Nephron (organoid): ENCODE data around the gene ADCY1.

ENCODE experiments used
- H3K27ac Mint-ChIP-seq, 3 experiments: 2 replicates each; pipeline ENCODE4 v1.8.0; 2020; ENCODE audit warnings: mixed read lengths in 3 of 3, mild to moderate bottlenecking in 2 of 3, moderate library complexity in 1 of 3
- H3K27me3 Mint-ChIP-seq: 2 replicates; pipeline ENCODE4 v1.8.0; 2021; ENCODE audit warnings: low read depth, mild to moderate bottlenecking, moderate library complexity, mixed read lengths
- H3K36me3 Mint-ChIP-seq: 2 replicates; pipeline ENCODE4 v1.8.0; 2020; ENCODE audit warnings: low read depth, mixed read lengths
- H3K4me1 Mint-ChIP-seq: 2 replicates; pipeline ENCODE4 v1.8.0; 2020; ENCODE audit warnings: mixed read lengths
- H3K4me3 Mint-ChIP-seq, 3 experiments: 2 replicates each; pipeline ENCODE4 v1.8.0; 2020; ENCODE audit warnings: mild to moderate bottlenecking in 3 of 3, mixed read lengths in 3 of 3, moderate library complexity in 2 of 3
- H3K9me3 Mint-ChIP-seq: 2 replicates; pipeline ENCODE4 v1.8.0; 2020; ENCODE audit warnings: mixed read lengths
- TF ChIP-seq, protein P1 (sequence below), 3 experiments: fragments of 200-600 bp; sonication (generic); IDR thresholded peaks; one replicate each; pipeline ENCODE4 v1.5.0; 2021; ENCODE audit warnings: antibody characterized with exemption in 3 of 3; ENCODE audit not compliant: unreplicated experiment in 3 of 3

ADCY1 gene

GRCh38 chr7:45606050-45606449 lies 31.9 kb downstream of the ADCY1 start:
- Mint-ChIP-seq H3K36me3 (no peaks in the 10 kb centered on the region), H3K4me1 (no peaks in the 10 kb centered on the region), H3K9me3 (peaks cover 18% of the 10 kb centered on the region), H3K4me3 (no peak overlapping the region), H3K27ac (no peak overlapping the region), H3K27me3 (no peaks in the 10 kb centered on the region)
- TF ChIP-seq, protein P1, sequence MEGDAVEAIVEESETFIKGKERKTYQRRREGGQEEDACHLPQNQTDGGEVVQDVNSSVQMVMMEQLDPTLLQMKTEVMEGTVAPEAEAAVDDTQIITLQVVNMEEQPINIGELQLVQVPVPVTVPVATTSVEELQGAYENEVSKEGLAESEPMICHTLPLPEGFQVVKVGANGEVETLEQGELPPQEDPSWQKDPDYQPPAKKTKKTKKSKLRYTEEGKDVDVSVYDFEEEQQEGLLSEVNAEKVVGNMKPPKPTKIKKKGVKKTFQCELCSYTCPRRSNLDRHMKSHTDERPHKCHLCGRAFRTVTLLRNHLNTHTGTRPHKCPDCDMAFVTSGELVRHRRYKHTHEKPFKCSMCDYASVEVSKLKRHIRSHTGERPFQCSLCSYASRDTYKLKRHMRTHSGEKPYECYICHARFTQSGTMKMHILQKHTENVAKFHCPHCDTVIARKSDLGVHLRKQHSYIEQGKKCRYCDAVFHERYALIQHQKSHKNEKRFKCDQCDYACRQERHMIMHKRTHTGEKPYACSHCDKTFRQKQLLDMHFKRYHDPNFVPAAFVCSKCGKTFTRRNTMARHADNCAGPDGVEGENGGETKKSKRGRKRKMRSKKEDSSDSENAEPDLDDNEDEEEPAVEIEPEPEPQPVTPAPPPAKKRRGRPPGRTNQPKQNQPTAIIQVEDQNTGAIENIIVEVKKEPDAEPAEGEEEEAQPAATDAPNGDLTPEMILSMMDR (IDR thresholded peaks at IDR 0.05; ENCODE audit: unreplicated experiment in 3 of 3), result no peak

DNA sequence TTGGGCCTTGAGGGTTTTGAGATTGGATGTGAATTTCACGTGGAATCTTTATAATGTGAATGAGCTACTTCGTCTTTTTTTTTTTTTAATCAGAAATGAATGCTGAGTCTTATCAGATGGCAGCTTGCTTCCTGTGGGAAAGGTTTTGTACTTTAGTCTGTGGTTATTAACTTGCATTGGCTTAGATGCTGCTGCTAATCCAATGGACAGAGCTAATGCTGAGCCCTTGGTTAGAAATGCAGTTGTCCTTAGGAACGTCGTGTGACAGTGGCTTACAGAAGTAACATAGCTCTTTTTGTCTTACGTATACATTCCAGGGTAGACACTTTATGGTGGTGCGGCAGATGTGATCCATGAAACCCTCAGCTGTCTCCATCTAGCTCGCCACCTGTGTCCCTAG lies 32.8 kb downstream of the ADCY1 start:
- Mint-ChIP-seq H3K27me3 (no peaks in the 10 kb centered on the region), H3K4me1 (no peaks in the 10 kb centered on the region), H3K27ac (no peak overlapping the region), H3K36me3 (no peaks in the 10 kb centered on the region), H3K9me3 (peaks cover 21% of the 10 kb centered on the region), H3K4me3 (no peak overlapping the region)
- TF ChIP-seq, protein P1 (IDR thresholded peaks at IDR 0.05; ENCODE audit: unreplicated experiment in 3 of 3), result no peak

GRCh38 chr7:45609180-45609579 lies 35.0 kb downstream of the ADCY1 start:
- H3K27ac Mint-ChIP-seq, result no peak overlapping the region
- no peak overlapping the region for H3K4me3 Mint-ChIP-seq
- H3K36me3 Mint-ChIP-seq, result peaks cover 12% of the 10 kb centered on the region
- peaks cover 35% of the 10 kb centered on the region for H3K9me3 Mint-ChIP-seq
- no peaks in the 10 kb centered on the region for H3K4me1 Mint-ChIP-seq
- H3K27me3 Mint-ChIP-seq, result no peaks in the 10 kb centered on the region
- TF ChIP-seq, protein P1 (IDR thresholded peaks at IDR 0.05; ENCODE audit: unreplicated experiment in 3 of 3), result no peak

DNA sequence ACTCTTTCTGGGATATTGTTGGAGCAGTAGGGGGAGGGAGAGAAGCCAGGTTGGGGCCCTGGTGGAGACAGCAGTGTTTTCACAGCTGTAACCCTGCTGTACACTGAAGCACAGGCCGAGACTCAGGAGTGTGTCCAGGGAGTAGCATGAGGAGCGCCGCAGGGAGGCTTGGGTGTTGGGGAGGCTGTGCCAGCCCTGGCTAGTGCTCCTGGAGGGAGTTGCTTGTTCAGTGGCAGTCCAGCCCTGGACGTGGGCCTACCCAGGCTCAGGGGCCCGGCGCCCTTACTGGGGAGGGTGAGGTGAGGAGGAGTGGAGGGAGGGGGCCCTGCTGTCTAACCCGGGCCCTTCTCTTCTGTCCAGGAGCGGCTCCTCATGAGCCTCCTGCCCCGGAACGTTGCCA lies 35.9 kb downstream of the ADCY1 start:
- no peak overlapping the region for H3K4me3 Mint-ChIP-seq
- H3K4me1 Mint-ChIP-seq, result no peaks in the 10 kb centered on the region
- peaks cover 43% of the 10 kb centered on the region for H3K9me3 Mint-ChIP-seq
- no peak overlapping the region for H3K27ac Mint-ChIP-seq
- no peaks in the 10 kb centered on the region for H3K27me3 Mint-ChIP-seq
- TF ChIP-seq, protein P1 (IDR thresholded peaks at IDR 0.05; ENCODE audit: unreplicated experiment in 3 of 3), result no peak
- peaks cover 15% of the 10 kb centered on the region for H3K36me3 Mint-ChIP-seq

DNA sequence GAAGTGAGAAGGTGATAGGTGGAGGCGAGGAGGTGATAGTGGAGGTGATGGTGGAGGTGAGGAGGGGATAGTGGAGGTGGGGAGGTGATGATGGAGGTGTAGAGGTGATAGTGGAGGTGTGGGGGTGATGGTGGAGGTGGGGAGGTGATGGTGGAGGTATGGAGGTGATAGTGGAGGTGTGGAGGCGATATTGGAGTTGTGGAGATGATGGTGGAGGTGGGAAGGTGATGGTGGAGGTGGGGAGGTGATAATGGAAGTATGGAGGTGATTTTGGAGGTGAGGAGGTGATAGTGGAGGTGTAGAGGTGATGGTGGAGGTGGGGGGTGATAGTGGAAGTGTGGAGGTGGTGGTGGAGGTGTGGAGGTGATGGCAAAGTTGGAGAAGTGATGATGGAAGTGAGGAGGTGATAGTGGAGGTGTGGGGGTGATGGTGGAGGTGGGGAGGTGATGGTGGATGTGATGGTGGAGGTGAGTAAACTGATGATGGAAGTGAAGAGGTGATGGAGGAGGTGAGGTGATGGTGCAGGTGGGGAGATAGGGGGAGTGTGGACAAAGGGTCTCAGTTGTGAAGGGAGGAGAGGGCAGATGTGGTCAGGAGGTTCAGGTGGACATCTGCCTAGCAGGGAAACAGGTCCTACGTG lies 36.6 kb downstream of the ADCY1 start:
- TF ChIP-seq, protein P1 (IDR thresholded peaks at IDR 0.05; ENCODE audit: unreplicated experiment in 3 of 3), result no peak
- H3K36me3 Mint-ChIP-seq, result peaks cover 15% of the 10 kb centered on the region
- H3K9me3 Mint-ChIP-seq, result peaks cover 43% of the 10 kb centered on the region

GRCh38 chr7:45617166-45617565 lies 43.0 kb downstream of the ADCY1 start:
- Mint-ChIP-seq H3K4me1 (no peaks in the 10 kb centered on the region), H3K27ac (no peak overlapping the region), H3K27me3 (no peaks in the 10 kb centered on the region), H3K9me3 (peaks cover 60% of the 10 kb centered on the region), H3K36me3 (peaks cover 15% of the 10 kb centered on the region), H3K4me3 (no peak overlapping the region)
- TF ChIP-seq, protein P1 (IDR thresholded peaks at IDR 0.05; ENCODE audit: unreplicated experiment in 3 of 3), result no peak

More for the DNA sequence above, 36.6 kb downstream of the ADCY1 start:
- no peak overlapping the region for H3K27ac Mint-ChIP-seq
- H3K27me3 Mint-ChIP-seq, result no peaks in the 10 kb centered on the region
- H3K4me1 Mint-ChIP-seq, result no peaks in the 10 kb centered on the region
- no peak overlapping the region for H3K4me3 Mint-ChIP-seq
